CD4-positive, alpha-beta T cell treated with Interleukin-2 at 100 ng/mL for 4 hours (primary cell): ENCODE data around the gene NRAP.

Experiments used
- DNase-seq: peaks from one replicate; pipeline ENCODE4 v3.0.0-alpha.2; 2020; ENCODE audit warnings: low spot score

The NRAP gene

GRCh38 chr10:113631684-113632367 is 32.0 kb downstream of the NRAP start:
- no peak for DNase-seq

GRCh38 chr10:113630929-113631533 is 32.8 kb downstream of the NRAP start:
- no peak for DNase-seq

- DNase-seq: no peak
Observed at GRCh38 chr10:113628607-113629153, 35.2 kb downstream of the NRAP start.

- no peak for DNase-seq
Observed at GRCh38 chr10:113627836-113628235, 36.0 kb downstream of the NRAP start.

GRCh38 chr10:113626809-113627355 is 37.0 kb downstream of the NRAP start:
- no peak for DNase-seq

- no peak for DNase-seq
Observed at GRCh38 chr10:113625461-113626186, 38.2 kb downstream of the NRAP start.

- DNase-seq: no peak
Observed at GRCh38 chr10:113622831-113623230, 41.0 kb downstream of the NRAP start.

- DNase-seq: no peak
Observed at GRCh38 chr10:113621799-113622198, 42.0 kb downstream of the NRAP start.

GRCh38 chr10:113620936-113621335 is 42.9 kb downstream of the NRAP start:
- DNase-seq: no peak

- no peak for DNase-seq
Observed at GRCh38 chr10:113620511-113620910, 43.3 kb downstream of the NRAP start.

- no peak for DNase-seq
Observed at GRCh38 chr10:113619401-113619800, 44.4 kb downstream of the NRAP start.

- no peak for DNase-seq
Observed at GRCh38 chr10:113618338-113618737, 45.5 kb downstream of the NRAP start.

- no peak for DNase-seq
Observed at GRCh38 chr10:113617086-113617485, 46.8 kb downstream of the NRAP start.

- no peak for DNase-seq
Observed at GRCh38 chr10:113616244-113617074, 47.4 kb downstream of the NRAP start.

GRCh38 chr10:113613977-113614690 is 49.7 kb downstream of the NRAP start:
- no peak for DNase-seq

GRCh38 chr10:113613427-113613826 is 50.4 kb downstream of the NRAP start:
- no peak for DNase-seq

GRCh38 chr10:113612154-113612553 is 51.7 kb downstream of the NRAP start:
- no peak for DNase-seq

- no peak for DNase-seq
Observed at GRCh38 chr10:113610631-113611601, 52.9 kb downstream of the NRAP start.

GRCh38 chr10:113609704-113610108 is 54.1 kb downstream of the NRAP start:
- DNase-seq: no peak
